HepG2 (cell line): ENCODE measurements around the gene IL12A.

Source experiments
- AGO2 ChIP-seq: fragments of 200-400 bp; formaldehyde crosslinking; optimal IDR thresholded peaks from 2 replicates; pipeline ENCODE3; 2017; ENCODE audit warnings: mild to moderate bottlenecking, low read depth, low read length, moderate library complexity
- CHD2 ChIP-seq: IDR thresholded peaks from 2 replicates; pipeline ENCODE4 v1.6.1; 2011; ENCODE audit warnings: low read depth, low read length, improper control_type of control experiment
- CREBL2 ChIP-seq: sonication (generic); formaldehyde crosslinking; IDR thresholded peaks from 2 replicates; pipeline ENCODE4 v1.8.1; 2023; ENCODE audit warnings: missing genetic modification reagents, mild to moderate bottlenecking, borderline replicate concordance
- E2F1 ChIP-seq: sonication (generic); formaldehyde crosslinking; IDR thresholded peaks from 2 replicates; pipeline ENCODE4 v1.5.0; 2020; ENCODE audit warnings: missing genetic modification reagents
- FOXK2 ChIP-seq: fragments of 450-650 bp; IDR thresholded peaks from 2 replicates; pipeline ENCODE4 v1.6.1; 2016
- MAFK ChIP-seq, 2 experiments: IDR thresholded peaks in 1 of 2; conservative IDR thresholded peaks in 1 of 2; 2 replicates each; pipeline ENCODE4 v1.6.1; 2011; ENCODE audit warnings: improper control_type of control experiment in 2 of 2, low read length in 2 of 2
- RBFOX2 ChIP-seq: fragments of 200-400 bp; formaldehyde crosslinking; IDR thresholded peaks from 2 replicates; pipeline ENCODE4 v1.6.1; 2017; ENCODE audit warnings: low read depth, mild to moderate bottlenecking, low read length
- ZBTB7A ChIP-seq: sonication (generic); formaldehyde crosslinking; IDR thresholded peaks from 2 replicates; pipeline ENCODE4 v1.8.0; 2022; ENCODE audit warnings: mild to moderate bottlenecking, missing genetic modification reagents
- TF ChIP-seq, protein P1 (sequence below): sonication (generic); formaldehyde crosslinking; IDR thresholded peaks from 2 replicates; pipeline ENCODE4 v1.5.0; 2020; ENCODE audit warnings: mild to moderate bottlenecking, missing genetic modification reagents, moderate library complexity
- TF ChIP-seq, protein P2 (sequence below): sonication (generic); formaldehyde crosslinking; IDR thresholded peaks from 2 replicates; pipeline ENCODE4 v1.4.0; 2020; ENCODE audit warnings: low read depth, mild to moderate bottlenecking, missing genetic modification reagents
- TF ChIP-seq, protein P3 (sequence below): conservative IDR thresholded peaks from 2 replicates; pipeline ENCODE4 v1.6.1; 2018; ENCODE audit warnings: missing genetic modification reagents

GRCh38 chr3:160041465-160041864 is 52.8 kb downstream of the IL12A start:
- TF ChIP-seq CREBL2 (CRISPR knock-in tag), result no peak
- TF ChIP-seq, protein P1, sequence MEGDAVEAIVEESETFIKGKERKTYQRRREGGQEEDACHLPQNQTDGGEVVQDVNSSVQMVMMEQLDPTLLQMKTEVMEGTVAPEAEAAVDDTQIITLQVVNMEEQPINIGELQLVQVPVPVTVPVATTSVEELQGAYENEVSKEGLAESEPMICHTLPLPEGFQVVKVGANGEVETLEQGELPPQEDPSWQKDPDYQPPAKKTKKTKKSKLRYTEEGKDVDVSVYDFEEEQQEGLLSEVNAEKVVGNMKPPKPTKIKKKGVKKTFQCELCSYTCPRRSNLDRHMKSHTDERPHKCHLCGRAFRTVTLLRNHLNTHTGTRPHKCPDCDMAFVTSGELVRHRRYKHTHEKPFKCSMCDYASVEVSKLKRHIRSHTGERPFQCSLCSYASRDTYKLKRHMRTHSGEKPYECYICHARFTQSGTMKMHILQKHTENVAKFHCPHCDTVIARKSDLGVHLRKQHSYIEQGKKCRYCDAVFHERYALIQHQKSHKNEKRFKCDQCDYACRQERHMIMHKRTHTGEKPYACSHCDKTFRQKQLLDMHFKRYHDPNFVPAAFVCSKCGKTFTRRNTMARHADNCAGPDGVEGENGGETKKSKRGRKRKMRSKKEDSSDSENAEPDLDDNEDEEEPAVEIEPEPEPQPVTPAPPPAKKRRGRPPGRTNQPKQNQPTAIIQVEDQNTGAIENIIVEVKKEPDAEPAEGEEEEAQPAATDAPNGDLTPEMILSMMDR (CRISPR knock-in tag), result no peak
- TF ChIP-seq RBFOX2, result no peak
- no peak for TF ChIP-seq AGO2
- TF ChIP-seq, protein P2, sequence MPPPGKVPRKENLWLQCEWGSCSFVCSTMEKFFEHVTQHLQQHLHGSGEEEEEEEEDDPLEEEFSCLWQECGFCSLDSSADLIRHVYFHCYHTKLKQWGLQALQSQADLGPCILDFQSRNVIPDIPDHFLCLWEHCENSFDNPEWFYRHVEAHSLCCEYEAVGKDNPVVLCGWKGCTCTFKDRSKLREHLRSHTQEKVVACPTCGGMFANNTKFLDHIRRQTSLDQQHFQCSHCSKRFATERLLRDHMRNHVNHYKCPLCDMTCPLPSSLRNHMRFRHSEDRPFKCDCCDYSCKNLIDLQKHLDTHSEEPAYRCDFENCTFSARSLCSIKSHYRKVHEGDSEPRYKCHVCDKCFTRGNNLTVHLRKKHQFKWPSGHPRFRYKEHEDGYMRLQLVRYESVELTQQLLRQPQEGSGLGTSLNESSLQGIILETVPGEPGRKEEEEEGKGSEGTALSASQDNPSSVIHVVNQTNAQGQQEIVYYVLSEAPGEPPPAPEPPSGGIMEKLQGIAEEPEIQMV (CRISPR knock-in tag), result no peak
- no peak for TF ChIP-seq CHD2
- TF ChIP-seq MAFK (conservative IDR thresholded peaks at IDR 0.05 in 1 of 2, IDR thresholded peaks at IDR 0.05 in 1 of 2; ENCODE audit: low read length in 2 of 2), result no peak
- TF ChIP-seq ZBTB7A (CRISPR knock-in tag), result no peak
- TF ChIP-seq FOXK2, result no peak
- TF ChIP-seq, protein P3, sequence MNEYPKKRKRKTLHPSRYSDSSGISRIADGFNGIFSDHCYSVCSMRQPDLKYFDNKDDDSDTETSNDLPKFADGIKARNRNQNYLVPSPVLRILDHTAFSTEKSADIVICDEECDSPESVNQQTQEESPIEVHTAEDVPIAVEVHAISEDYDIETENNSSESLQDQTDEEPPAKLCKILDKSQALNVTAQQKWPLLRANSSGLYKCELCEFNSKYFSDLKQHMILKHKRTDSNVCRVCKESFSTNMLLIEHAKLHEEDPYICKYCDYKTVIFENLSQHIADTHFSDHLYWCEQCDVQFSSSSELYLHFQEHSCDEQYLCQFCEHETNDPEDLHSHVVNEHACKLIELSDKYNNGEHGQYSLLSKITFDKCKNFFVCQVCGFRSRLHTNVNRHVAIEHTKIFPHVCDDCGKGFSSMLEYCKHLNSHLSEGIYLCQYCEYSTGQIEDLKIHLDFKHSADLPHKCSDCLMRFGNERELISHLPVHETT (CRISPR knock-in tag), result no peak
- TF ChIP-seq E2F1 (CRISPR knock-in tag), result no peak
